Esophagus muscularis mucosa (tissue), 4 donors: Measurements from ENCODE around the gene TMEM132A. TPM values are rescaled to one million over a fixed set of nuclear protein-coding genes. Genes with fewer than 3 reads are reported as not detected.

Experiments used
- DNase-seq: peaks from one replicate; pipeline ENCODE4 v3.0.0-alpha.2; 2017; ENCODE audit errors: extremely low spot score
- H3K27ac ChIP-seq, 4 donors: fragments of 200-600 bp; sonication (generic); replicated peaks in 1 of 4; 1 replicate in 3 of 4; 2 replicates in 1 of 4; pipeline ENCODE4 v1.5.1; 2016 to 2019; ENCODE audit warnings: mild to moderate bottlenecking in 1 of 4
- H3K27me3 ChIP-seq, 4 donors: fragments of 200-600 bp; sonication (generic); one replicate each; pipeline versions ENCODE4 v1.5.1 to v1.6.0; 2016 to 2019
- H3K36me3 ChIP-seq, 4 donors: fragments of 200-600 bp; sonication (generic); one replicate each; pipeline ENCODE4 v1.5.1; 2016 to 2019
- H3K4me1 ChIP-seq, 4 donors: fragments of 200-600 bp; sonication (generic); one replicate each; pipeline ENCODE4 v1.5.1; 2016 to 2019
- H3K4me3 ChIP-seq, 4 donors: fragments of 200-600 bp; sonication (generic); 1 replicate in 2 of 4; 2 replicates in 2 of 4; pipeline ENCODE4 v1.5.1; 2016 to 2019; ENCODE audit warnings: mild to moderate bottlenecking in 4 of 4, moderate library complexity in 1 of 4
- H3K9me3 ChIP-seq, 4 donors: fragments of 200-600 bp; sonication (generic); 1 replicate in 3 of 4; 2 replicates in 1 of 4; pipeline ENCODE4 v1.5.1; 2016 to 2019
- EP300 ChIP-seq: sonication (generic); formaldehyde crosslinking; IDR thresholded peaks from one replicate; pipeline ENCODE4 v1.6.1; 2017; ENCODE audit warnings: antibody characterized with exemption
- POLR2A ChIP-seq: fragments of 450-650 bp; IDR thresholded peaks from one replicate; pipeline ENCODE4 v1.6.1; 2017; ENCODE audit warnings: antibody characterized with exemption, moderate library complexity, mild to moderate bottlenecking, low read depth
- POLR2AphosphoS5 ChIP-seq, 2 donors: sonication (generic); formaldehyde crosslinking; IDR thresholded peaks; one replicate each; pipeline ENCODE4 v1.6.1; 2017; ENCODE audit warnings: antibody characterized with exemption in 2 of 2
- WGBS: methylation state at CpG from one replicate; pipeline ENCODE4 v1.1.5; 2018; 5-methylcytosine and 5-hydroxymethylcytosine counted together
- intact Hi-C: fragments of 100-400 bp; cut with DNase I; formaldehyde crosslinking; loops from one replicate; pipeline ENCODE4 v1.15.1; 2023
- total RNA-seq, 4 donors: library from RNA; depleted of rRNA; stranded (reverse); fragments of >200 nt; gene quantifications; one replicate each; pipeline versions ENCODE4 v1.1.0 to v1.2.1, GENCODE V29; 2016
- TF ChIP-seq, protein P1 (sequence below), 3 experiments: fragments of 200-600 bp in 2 of 3; fragments of 450-650 bp in 1 of 3; sonication (generic) in 2 of 3; IDR thresholded peaks; one replicate each; pipeline ENCODE4 v1.5.1; 2017 to 2019; ENCODE audit warnings: antibody characterized with exemption in 3 of 3, mild to moderate bottlenecking in 2 of 3, moderate library complexity in 1 of 3

TMEM132A gene
- total RNA-seq, 4 donors from 2014 or later, result 2.9 to 9.3 (median 6.8) TPM

- H3K36me3 ChIP-seq, result peaks cover 34 to 48% (median 39%) of the 10 kb centered on the region in 4 donors
- H3K4me1 ChIP-seq, result peaks cover 52 to 65% (median 56%) of the 10 kb centered on the region in 4 donors
- no peak overlapping the region for H3K4me3 ChIP-seq
- no peak for DNase-seq
- H3K27ac ChIP-seq, result no peak overlapping the region
- TF ChIP-seq, protein P1, sequence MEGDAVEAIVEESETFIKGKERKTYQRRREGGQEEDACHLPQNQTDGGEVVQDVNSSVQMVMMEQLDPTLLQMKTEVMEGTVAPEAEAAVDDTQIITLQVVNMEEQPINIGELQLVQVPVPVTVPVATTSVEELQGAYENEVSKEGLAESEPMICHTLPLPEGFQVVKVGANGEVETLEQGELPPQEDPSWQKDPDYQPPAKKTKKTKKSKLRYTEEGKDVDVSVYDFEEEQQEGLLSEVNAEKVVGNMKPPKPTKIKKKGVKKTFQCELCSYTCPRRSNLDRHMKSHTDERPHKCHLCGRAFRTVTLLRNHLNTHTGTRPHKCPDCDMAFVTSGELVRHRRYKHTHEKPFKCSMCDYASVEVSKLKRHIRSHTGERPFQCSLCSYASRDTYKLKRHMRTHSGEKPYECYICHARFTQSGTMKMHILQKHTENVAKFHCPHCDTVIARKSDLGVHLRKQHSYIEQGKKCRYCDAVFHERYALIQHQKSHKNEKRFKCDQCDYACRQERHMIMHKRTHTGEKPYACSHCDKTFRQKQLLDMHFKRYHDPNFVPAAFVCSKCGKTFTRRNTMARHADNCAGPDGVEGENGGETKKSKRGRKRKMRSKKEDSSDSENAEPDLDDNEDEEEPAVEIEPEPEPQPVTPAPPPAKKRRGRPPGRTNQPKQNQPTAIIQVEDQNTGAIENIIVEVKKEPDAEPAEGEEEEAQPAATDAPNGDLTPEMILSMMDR (IDR thresholded peaks at IDR 0.05), result no peak
- no peak for TF ChIP-seq POLR2A
- TF ChIP-seq POLR2AphosphoS5 (IDR thresholded peaks at IDR 0.05), result no peak
- no peak for TF ChIP-seq EP300
- no peaks in the 10 kb centered on the region for H3K9me3 ChIP-seq
- H3K27me3 ChIP-seq, result peaks cover 0 to 13% (median 0%) of the 10 kb centered on the region in 4 donors
- intact Hi-C loops, result no loop called here
- 83% methylated on average over 1 of the region's 1 CpG for whole genome bisulfite sequencing
These were observed 4.9 kb upstream of the TMEM132A start for GRCh38 chr11:60919320-60919719.

DNA sequence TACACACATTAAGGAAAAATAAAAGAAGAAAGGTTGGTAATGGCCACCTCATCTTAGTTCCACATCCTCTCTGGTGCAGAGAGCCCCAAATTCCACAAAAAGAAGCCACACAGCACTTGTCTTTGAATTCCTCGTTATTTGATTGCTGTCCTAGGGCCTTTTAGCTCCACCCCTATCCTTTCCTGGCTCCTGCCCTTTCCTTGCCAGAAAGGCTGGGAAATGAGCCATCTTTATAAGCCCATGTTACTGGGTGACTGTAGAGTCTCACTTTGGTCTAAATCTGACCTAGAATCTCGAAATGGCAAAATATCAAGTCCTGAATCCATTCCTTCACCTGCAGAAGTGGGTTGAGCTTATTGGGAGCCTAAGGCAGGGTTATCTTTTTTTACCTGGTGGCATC is 4.3 kb upstream of the TMEM132A start:
- Histone ChIP-seq H3K9me3 (no peaks in the 10 kb centered on the region), H3K4me1 (peaks cover 58 to 67% (median 61%) of the 10 kb centered on the region in 4 donors), H3K27me3 (peaks cover 0 to 19% (median 5%) of the 10 kb centered on the region in 4 donors), H3K27ac (no peak overlapping the region), H3K36me3 (peaks cover 34 to 48% (median 39%) of the 10 kb centered on the region in 4 donors), H3K4me3 (no peak overlapping the region)
- TF ChIP-seq, protein P1 (IDR thresholded peaks at IDR 0.05), result no peak
- TF ChIP-seq EP300, result no peak
- 63% methylated on average over 2 of the region's 2 CpGs for WGBS
- intact Hi-C loops, result no loop called here
- no peak for DNase-seq

DNA sequence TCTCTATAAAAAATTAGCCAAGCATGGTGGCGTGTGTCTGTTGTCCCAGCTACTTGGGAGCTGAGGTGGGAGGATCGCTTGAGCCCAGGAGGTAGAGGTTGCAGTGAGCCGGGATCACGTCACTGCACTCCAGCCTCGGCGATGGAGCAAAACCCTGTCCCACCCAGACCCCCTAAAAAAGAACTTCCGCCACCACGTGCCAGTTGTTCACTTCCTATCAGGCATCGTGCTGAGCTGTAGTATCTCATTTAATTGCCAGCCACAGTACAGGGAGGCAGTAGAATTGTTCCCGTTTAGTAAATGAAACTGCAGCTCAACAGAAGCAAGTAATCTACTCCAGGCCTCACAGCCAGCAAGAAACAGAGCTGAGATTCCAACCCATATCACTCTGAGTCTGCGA is 3.0 kb upstream of the TMEM132A start:
- WGBS, result 93% methylated on average over 11 of the region's 11 CpGs
- peaks cover 34 to 48% (median 39%) of the 10 kb centered on the region in 4 donors for H3K36me3 ChIP-seq
- peaks cover 52 to 60% (median 56%) of the 10 kb centered on the region in 4 donors for H3K4me1 ChIP-seq
- H3K27ac ChIP-seq, result no peak overlapping the region
- no peaks in the 10 kb centered on the region for H3K9me3 ChIP-seq
- DNase-seq, result no peak
- H3K4me3 ChIP-seq, result no peak overlapping the region
- TF ChIP-seq POLR2AphosphoS5 (IDR thresholded peaks at IDR 0.05), result no peak
- TF ChIP-seq, protein P1 (IDR thresholded peaks at IDR 0.05), result no peak
- TF ChIP-seq EP300, result no peak
- H3K27me3 ChIP-seq, result peaks cover 0 to 25% (median 7%) of the 10 kb centered on the region in 4 donors
- intact Hi-C loops, result no loop called here

GRCh38 chr11:60921777-60922335 is 2.4 kb upstream of the TMEM132A start:
- 80% methylated on average over 21 of the region's 23 CpGs for whole genome bisulfite sequencing
- peaks cover 34 to 45% (median 39%) of the 10 kb centered on the region in 4 donors for H3K36me3 ChIP-seq
- no peaks in the 10 kb centered on the region for H3K9me3 ChIP-seq
- intact Hi-C loops, result no loop called here
- peaks cover 0 to 30% (median 7%) of the 10 kb centered on the region in 4 donors for H3K27me3 ChIP-seq
- no peak overlapping the region for H3K27ac ChIP-seq
- DNase-seq, result no peak
- no peak overlapping the region for H3K4me3 ChIP-seq
- TF ChIP-seq, protein P1 (IDR thresholded peaks at IDR 0.05), result no peak
- TF ChIP-seq EP300, result no peak
- TF ChIP-seq POLR2A, result no peak
- no peak for TF ChIP-seq POLR2AphosphoS5 (IDR thresholded peaks at IDR 0.05)
- peaks cover 46 to 54% (median 50%) of the 10 kb centered on the region in 4 donors for H3K4me1 ChIP-seq

DNA sequence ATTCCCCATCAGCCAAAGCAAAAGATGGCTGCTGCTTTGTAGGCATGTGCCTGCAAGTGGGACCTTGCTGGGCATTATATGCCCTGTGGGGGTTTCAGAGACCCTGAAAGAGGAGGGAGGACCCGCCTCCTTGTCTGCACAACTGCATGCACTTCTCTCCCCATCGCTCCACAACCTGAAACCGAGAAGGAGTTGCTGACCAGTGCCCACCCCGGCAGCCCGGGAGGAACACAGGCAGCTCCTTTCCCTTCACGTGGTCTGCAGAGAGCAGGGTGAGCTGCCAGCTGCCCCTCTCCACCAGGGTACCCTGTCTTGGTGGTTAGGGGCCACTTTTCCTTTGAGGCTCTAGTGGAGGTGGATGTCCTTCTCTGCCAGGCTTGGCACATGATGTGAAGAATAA is 1.4 kb upstream of the TMEM132A start:
- peaks cover 34 to 42% (median 39%) of the 10 kb centered on the region in 4 donors for H3K36me3 ChIP-seq
- no peak overlapping the region for H3K4me3 ChIP-seq
- H3K4me1 ChIP-seq, result peaks cover 40 to 48% (median 42%) of the 10 kb centered on the region in 4 donors
- H3K27ac ChIP-seq, result no peak overlapping the region
- intact Hi-C loops, result no loop called here
- H3K9me3 ChIP-seq, result no peaks in the 10 kb centered on the region
- 85% methylated on average over 6 of the region's 6 CpGs for WGBS
- TF ChIP-seq POLR2AphosphoS5 (IDR thresholded peaks at IDR 0.05) (no peak), EP300 (no peak), POLR2A (no peak)
- TF ChIP-seq, protein P1 (IDR thresholded peaks at IDR 0.05), result no peak
- H3K27me3 ChIP-seq, result peaks cover 0 to 35% (median 7%) of the 10 kb centered on the region in 4 donors
- no peak for DNase-seq
